Measurements from ENCODE around the gene HIC2.
"Not testable (repeated sequence)": the region's sequence is repeated elsewhere in the genome, so short reads cannot be mapped to it uniquely, and the experiment has no call there.

DNA sequence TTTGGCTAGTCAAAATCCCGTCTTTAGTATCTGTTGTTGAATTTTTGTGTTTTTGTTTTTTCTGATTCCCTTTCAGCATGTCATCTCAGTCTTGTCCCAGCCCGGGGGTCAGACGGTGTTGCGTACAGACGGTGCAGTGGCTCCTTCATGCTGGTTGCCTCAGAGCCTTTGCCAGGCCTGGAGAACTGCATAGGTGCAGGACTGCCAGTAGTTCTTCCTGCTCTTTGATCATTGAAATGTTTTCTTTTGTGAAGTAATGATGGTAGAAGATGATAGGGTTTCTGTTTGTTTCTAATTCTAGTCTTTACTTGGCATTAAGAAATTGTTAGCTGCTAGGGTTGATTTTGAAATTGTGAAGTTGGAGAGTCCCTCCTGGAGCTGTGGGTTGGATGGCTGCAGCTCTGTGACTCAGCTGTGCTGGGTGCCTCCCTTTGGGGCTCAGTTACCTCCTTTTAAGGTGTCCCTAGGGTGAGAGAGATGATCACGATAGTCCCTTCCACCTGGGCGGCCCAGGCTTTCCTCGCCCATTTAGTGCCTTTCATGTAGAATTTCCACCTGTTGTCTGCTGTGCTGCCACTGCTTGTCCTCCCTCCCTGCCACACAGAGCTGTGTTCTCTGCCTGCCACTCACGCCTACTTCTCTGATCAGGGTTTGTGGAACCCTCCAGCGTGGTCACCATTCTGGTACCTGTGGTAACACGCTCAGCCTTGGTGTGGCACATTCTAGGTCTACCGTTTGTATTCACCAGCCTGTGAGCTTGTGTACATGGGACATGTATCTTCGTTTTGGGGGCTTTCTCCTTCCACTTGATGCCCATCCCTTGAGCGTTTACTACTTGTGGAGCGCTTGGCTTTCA lies 17.4 kb downstream of the HIC2 start:
- TF ChIP-seq, protein P1, sequence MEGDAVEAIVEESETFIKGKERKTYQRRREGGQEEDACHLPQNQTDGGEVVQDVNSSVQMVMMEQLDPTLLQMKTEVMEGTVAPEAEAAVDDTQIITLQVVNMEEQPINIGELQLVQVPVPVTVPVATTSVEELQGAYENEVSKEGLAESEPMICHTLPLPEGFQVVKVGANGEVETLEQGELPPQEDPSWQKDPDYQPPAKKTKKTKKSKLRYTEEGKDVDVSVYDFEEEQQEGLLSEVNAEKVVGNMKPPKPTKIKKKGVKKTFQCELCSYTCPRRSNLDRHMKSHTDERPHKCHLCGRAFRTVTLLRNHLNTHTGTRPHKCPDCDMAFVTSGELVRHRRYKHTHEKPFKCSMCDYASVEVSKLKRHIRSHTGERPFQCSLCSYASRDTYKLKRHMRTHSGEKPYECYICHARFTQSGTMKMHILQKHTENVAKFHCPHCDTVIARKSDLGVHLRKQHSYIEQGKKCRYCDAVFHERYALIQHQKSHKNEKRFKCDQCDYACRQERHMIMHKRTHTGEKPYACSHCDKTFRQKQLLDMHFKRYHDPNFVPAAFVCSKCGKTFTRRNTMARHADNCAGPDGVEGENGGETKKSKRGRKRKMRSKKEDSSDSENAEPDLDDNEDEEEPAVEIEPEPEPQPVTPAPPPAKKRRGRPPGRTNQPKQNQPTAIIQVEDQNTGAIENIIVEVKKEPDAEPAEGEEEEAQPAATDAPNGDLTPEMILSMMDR (IDR thresholded peaks at IDR 0.05; ENCODE audit: low read depth, low read length): not testable (repeated sequence)
- TF ChIP-seq POLR2A (IDR thresholded peaks at IDR 0.05; ENCODE audit: extremely low read depth, insufficient read length); MYC (IDR thresholded peaks at IDR 0.05; ENCODE audit: low read depth, low read length); MAX (IDR thresholded peaks at IDR 0.05; ENCODE audit: low read depth, low read length): not testable (repeated sequence)

Data from NB4 (cell line).